NB4 (cell line): ENCODE measurements around the gene WDR76.
"Not testable (repeated sequence)": the region's sequence is repeated elsewhere in the genome, so short reads cannot be mapped to it uniquely, and the experiment has no call there.

Source experiments
- CTCF ChIP-seq: IDR thresholded peaks from one replicate; pipeline ENCODE4 v1.5.1; 2012; ENCODE audit warnings: low read depth, low read length
- MAX ChIP-seq: IDR thresholded peaks from 2 replicates; pipeline ENCODE4 v1.6.1; 2011; ENCODE audit warnings: low read depth, low read length
- MYC ChIP-seq: IDR thresholded peaks from 2 replicates; pipeline ENCODE4 v1.6.1; 2011; ENCODE audit warnings: low read depth, low read length
- POLR2A ChIP-seq: IDR thresholded peaks from 2 replicates; pipeline ENCODE4 v1.6.1; 2011; ENCODE audit warnings: mild to moderate bottlenecking; ENCODE audit not compliant: insufficient read length; ENCODE audit errors: extremely low read depth

GRCh38 chr15:43829951-43830540 is 3.2 kb downstream of the WDR76 start:
- TF ChIP-seq MAX, POLR2A, CTCF, MYC: not testable (repeated sequence)
